Muscle layer of colon (tissue), 2 donors: ENCODE data around the gene PERM1.
"Not testable (repeated sequence)": the region's sequence is repeated elsewhere in the genome, so short reads cannot be mapped to it uniquely, and the experiment has no call there.

Experiments used
- H3K27ac ChIP-seq: one replicate; pipeline ENCODE4 v1.7.0; 2013; ENCODE audit warnings: low read depth, mild to moderate bottlenecking, low read length, moderate library complexity
- H3K27me3 ChIP-seq, 2 donors: one replicate each; pipeline ENCODE4 v1.7.0; 2013; ENCODE audit warnings: low read length in 2 of 2, mild to moderate bottlenecking in 2 of 2; ENCODE audit not compliant: insufficient read depth in 2 of 2, control insufficient read depth in 1 of 2
- H3K36me3 ChIP-seq: one replicate; pipeline ENCODE4 v1.7.0; 2013; ENCODE audit warnings: mild to moderate bottlenecking, low read length; ENCODE audit not compliant: insufficient read depth
- H3K4me1 ChIP-seq: one replicate; pipeline ENCODE4 v1.7.0; 2013; ENCODE audit warnings: mild to moderate bottlenecking, low read length; ENCODE audit not compliant: insufficient read depth
- H3K4me3 ChIP-seq, 2 donors: one replicate each; pipeline ENCODE4 v1.7.0; 2013; ENCODE audit warnings: low read length in 2 of 2, low read depth in 1 of 2, mild to moderate bottlenecking in 1 of 2, moderate library complexity in 1 of 2
- H3K9ac ChIP-seq: one replicate; pipeline ENCODE4 v1.7.0; 2013; ENCODE audit warnings: low read length
- H3K9me3 ChIP-seq: one replicate; pipeline ENCODE4 v1.7.0; 2013; ENCODE audit warnings: mild to moderate bottlenecking, low read length
- donor health status: abdominal sarcoma.
- donor health status: Adenocarcinoma of cecum.

Gene PERM1, protein sequence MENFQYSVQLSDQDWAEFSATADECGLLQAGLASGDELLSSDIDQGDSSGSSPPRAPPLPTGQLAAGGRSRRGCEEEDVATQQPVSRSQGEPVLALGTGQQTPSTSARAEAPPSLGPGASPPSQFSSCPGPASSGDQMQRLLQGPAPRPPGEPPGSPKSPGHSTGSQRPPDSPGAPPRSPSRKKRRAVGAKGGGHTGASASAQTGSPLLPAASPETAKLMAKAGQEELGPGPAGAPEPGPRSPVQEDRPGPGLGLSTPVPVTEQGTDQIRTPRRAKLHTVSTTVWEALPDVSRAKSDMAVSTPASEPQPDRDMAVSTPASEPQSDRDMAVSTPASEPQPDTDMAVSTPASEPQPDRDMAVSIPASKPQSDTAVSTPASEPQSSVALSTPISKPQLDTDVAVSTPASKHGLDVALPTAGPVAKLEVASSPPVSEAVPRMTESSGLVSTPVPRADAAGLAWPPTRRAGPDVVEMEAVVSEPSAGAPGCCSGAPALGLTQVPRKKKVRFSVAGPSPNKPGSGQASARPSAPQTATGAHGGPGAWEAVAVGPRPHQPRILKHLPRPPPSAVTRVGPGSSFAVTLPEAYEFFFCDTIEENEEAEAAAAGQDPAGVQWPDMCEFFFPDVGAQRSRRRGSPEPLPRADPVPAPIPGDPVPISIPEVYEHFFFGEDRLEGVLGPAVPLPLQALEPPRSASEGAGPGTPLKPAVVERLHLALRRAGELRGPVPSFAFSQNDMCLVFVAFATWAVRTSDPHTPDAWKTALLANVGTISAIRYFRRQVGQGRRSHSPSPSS

DNA sequence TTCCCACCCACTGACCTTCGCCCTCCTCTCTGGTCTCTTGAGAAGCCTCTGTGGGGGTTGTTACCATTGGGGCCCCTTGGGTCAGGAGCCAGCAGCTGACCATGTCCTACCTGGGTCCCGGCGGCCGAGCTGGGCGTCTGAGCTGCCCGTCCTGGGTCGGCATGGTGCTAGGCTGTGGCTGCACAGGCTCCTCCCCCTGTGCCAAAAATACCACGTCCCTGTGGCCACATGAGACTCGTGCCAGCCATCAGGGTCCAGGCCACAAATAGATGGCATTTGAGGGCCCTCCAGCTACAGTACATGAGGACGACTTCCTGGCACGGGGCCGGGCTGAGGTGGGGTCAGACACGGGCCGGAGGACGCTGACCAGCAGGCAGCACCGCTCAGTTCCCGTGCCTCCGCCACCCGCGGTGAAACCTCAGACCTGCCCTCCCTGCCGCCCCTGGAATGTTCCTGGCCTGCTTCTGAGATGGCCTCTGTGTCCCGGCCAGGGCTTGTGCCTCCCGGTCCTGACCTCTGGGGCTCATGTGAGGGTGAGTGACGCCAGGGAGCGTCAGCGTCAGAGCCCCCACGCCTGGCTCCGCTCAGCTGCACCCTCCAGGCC lies at the start of gene PERM1:
PERM1 (minus strand) TSS at position 139 of the 604 bp plus-strand sequence. CDS start 1,064 bp downstream, outside the sequence.
- H3K4me3 ChIP-seq, result no peak within 1 kb of the TSS
- peaks cover 0 to 17% of the 10 kb centered on the region in 2 donors for H3K27me3 ChIP-seq
- H3K36me3 ChIP-seq, result no peaks in the 10 kb centered on the region
- H3K9ac ChIP-seq, result no peak within 1 kb of the TSS
- H3K4me1 ChIP-seq, result no peaks in the 10 kb centered on the region
- no peaks in the 10 kb centered on the region for H3K9me3 ChIP-seq
- H3K27ac ChIP-seq, result no peak within 1 kb of the TSS

DNA sequence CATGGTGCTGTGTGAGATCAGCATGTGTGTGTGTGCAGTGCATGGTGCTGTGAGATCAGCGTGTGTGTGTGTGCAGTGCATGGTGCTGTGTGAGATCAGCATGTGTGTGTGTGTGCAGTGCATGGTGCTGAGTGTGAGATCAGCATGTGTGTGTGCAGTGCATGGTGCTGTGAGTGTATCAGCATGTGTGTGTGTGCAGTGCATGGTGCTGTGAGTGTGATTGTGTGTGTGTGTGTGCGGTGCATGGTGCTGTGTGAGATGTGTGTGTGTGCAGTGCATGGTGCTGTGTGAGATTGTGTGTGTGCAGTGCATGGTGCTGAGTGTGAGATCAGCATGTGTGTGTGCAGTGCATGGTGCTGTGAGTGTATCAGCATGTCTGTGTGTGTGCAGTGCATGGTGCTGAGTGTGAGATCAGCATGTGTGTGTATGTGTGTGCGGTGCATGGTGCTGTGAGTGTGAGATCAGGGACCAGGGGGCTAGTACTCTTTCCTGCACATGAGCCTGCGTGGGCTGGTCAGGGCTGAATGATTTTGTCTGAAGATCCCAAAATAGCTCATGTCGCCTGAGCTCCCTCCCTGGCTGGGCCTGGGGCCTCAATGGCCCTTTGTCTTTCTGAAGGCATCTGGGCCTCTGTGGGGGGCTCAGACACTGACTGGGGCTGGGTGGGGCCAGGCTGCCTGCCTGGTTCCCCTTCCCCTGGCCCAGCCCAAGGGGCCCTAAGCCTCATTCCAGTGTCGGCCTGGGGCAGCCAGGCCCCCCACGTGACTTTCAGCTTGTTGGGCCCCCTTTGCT lies 49.2 kb upstream of the PERM1 start:
- not testable (repeated sequence) for H3K4me3 ChIP-seq, H3K36me3 ChIP-seq, H3K9me3 ChIP-seq, H3K4me1 ChIP-seq, H3K9ac ChIP-seq, H3K27ac ChIP-seq
- peaks cover 0 to 28% of the 10 kb centered on the region in 2 donors for H3K27me3 ChIP-seq

DNA sequence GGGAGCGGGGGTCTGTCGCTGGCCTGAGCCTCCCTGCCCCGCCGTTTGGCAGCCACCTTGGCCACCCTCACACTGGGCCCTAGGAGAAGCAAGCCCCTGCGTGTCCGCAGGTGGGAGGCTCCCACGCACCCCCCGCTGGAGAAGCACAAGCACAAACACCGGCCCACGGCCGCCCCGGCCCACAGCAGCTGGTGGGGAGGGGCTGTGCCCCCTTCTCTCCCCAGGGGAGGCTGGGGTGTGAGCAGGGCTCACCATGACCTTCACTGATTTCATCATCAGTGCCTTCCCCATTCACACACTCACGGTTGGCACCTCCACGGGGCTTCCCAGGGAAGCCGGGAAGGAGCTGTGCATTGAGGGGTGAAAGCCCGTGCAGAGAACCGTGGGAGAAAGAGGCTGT lies 45.9 kb upstream of the PERM1 start:
- Histone ChIP-seq H3K27me3 (peaks cover 0 to 12% of the 10 kb centered on the region in 2 donors), H3K27ac (no peak overlapping the region), H3K4me1 (no peaks in the 10 kb centered on the region), H3K36me3 (no peaks in the 10 kb centered on the region), H3K4me3 (no peak overlapping the region), H3K9me3 (no peaks in the 10 kb centered on the region), H3K9ac (no peak overlapping the region)

DNA sequence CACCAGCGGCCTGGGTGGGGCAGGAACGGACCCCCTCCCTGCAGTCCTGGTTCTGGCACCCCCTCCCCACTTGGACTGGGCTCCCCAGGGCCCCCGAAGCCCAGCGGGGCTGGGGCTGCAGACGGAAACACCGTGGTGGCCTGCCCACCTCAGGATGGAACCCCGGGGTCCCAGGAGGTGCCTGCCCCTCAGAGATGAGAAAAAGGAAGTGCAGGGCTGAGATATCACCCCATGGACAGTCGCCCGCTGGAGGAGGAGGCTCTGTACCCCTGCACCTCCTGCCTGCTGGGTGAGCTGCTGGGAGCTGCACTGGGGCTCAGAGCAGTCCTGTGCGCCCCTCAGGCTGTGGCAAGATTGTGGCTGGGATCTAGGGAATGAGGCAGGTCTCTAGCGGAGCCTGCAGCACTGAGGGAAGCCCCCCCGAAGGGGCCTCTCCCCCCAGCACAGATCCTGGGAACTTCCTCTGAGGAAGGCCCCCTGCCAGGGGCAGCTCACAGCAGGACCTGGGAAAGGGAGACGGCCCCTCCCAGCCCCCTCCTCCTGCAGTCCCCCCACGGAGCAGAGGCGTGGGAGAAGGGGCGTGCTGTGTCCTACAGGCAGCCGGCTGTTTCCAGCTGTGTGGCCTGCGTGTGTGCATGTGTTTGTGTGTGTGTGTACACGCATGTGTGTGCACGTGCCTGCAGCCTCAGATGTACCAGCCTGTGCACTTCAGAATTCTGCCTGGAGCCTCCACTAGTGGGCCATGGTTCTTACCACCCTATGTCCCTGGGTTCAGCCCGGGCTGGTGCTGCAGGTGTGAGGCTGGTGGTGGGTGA lies 44.9 kb upstream of the PERM1 start:
- no peak overlapping the region for H3K9ac ChIP-seq
- no peaks in the 10 kb centered on the region for H3K9me3 ChIP-seq
- no peak overlapping the region for H3K4me3 ChIP-seq
- H3K36me3 ChIP-seq, result no peaks in the 10 kb centered on the region
- no peak overlapping the region for H3K27ac ChIP-seq
- peaks cover 0 to 4% of the 10 kb centered on the region in 2 donors for H3K27me3 ChIP-seq
- H3K4me1 ChIP-seq, result no peaks in the 10 kb centered on the region

DNA sequence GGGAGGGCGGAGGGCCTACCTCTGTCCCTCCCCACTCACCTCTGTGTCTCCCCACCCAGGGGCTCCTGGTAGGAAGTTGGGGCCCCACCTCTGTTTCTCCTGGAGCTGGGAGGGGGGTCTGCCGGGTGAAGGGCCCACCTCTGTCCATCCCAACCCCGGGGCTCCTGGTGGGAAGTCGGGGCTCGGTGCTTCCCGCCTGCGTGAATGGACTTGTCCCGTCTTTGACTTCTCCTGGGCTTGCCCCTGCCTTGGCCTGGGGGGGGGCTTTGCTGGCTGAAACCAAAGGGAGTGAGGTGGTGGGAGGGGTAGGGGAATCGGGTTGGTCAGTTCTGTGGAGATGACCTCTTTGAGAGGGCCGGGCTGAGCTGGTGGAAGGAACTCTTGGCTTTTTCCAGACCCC lies 43.8 kb upstream of the PERM1 start:
- Histone ChIP-seq H3K36me3 (no peaks in the 10 kb centered on the region), H3K4me1 (peaks cover 7% of the 10 kb centered on the region)

DNA sequence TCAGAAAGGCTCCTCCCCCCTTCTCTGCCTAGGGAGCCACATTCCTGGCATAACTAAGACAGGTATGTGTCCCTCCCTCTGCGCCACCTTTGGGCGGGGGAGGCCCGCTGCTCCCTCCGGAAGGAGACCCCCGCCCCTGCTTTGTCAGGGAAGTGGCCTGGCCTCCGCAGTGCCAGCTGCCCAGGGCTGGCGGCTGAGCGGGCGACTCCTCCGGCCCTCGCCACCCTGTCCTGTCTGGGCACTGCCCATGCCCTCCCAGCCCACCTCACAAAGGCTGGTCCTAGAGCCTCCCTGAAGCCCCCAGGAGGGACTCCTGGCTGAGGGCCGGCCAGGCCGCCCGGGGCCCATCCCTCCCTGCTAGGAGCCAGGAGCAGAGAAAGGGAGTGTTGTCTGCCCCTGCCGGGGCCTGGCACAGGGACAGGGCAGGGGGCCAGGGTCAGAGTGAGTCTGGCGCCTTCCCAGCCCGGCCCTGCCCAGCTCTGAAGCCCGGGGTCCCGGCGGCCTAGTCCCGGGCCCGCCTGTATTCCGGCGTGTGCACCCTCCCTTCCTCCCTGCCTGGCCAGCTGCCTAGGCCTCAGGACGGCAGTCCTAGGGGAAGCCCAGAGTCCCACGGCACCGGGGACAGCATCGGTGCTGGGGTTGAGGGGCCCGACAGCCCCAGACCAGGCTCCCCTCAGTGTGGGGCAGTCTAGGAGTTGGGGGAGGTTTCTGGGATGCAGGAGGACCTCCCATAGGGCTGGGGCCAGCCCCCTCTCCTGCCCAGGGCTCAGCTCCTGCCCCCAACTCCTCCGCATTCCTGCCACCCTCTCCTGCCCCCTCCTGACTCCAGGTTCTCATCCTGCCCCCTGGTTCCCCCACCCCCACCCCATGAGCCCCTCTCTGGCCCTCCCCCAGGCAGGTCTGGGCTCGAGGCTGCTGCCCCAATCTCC lies 43.1 kb upstream of the PERM1 start:
- H3K9ac ChIP-seq, result no peak overlapping the region
- no peak overlapping the region for H3K4me3 ChIP-seq
- no peak overlapping the region for H3K27ac ChIP-seq

More for the DNA sequence above, 43.8 kb upstream of the PERM1 start:
- no peak overlapping the region for H3K4me3 ChIP-seq
- no peak overlapping the region for H3K27ac ChIP-seq
- peaks cover 0 to 11% of the 10 kb centered on the region in 2 donors for H3K27me3 ChIP-seq
- H3K9me3 ChIP-seq, result no peaks in the 10 kb centered on the region
- no peak overlapping the region for H3K9ac ChIP-seq

DNA sequence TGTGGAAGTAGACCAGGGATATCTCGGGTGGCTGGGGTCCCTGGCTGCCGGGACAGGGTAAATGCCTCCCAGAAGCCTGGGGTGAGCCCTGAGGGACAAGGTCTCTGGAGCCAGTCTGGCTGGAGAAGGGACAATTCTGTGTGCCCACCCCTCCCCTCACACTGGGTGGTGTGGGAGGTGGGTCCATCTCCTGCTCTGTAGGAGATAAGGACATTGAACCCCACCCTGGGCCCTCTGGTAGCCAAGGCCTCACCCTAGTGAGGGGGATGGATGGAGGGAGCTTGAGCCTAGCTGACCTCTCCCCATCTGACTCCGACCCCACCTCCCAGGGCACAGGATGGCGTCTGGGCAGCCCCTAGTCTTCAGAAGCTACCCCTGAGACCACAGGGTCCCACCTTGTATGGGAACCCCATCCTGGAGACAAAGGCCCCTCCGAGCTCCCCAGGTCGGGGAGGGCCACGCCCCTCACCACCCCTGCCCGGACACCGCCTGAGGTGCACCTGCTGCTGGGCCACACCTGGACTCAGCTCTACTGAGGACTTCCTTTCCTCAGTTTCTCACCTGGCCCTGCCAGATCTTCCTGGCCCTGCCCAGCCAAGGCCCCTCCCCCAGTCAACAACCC lies 42.4 kb upstream of the PERM1 start:
- no peaks in the 10 kb centered on the region for H3K36me3 ChIP-seq
- H3K27me3 ChIP-seq, result peaks cover 0 to 12% of the 10 kb centered on the region in 2 donors
- peaks cover 7% of the 10 kb centered on the region for H3K4me1 ChIP-seq
- H3K27ac ChIP-seq, result no peak overlapping the region
- no peaks in the 10 kb centered on the region for H3K9me3 ChIP-seq
- no peak overlapping the region for H3K9ac ChIP-seq
- no peak overlapping the region for H3K4me3 ChIP-seq

More for the DNA sequence above, 43.1 kb upstream of the PERM1 start:
- Histone ChIP-seq H3K9me3 (no peaks in the 10 kb centered on the region), H3K27me3 (peaks cover 0 to 12% of the 10 kb centered on the region in 2 donors), H3K4me1 (peaks cover 7% of the 10 kb centered on the region), H3K36me3 (no peaks in the 10 kb centered on the region)

DNA sequence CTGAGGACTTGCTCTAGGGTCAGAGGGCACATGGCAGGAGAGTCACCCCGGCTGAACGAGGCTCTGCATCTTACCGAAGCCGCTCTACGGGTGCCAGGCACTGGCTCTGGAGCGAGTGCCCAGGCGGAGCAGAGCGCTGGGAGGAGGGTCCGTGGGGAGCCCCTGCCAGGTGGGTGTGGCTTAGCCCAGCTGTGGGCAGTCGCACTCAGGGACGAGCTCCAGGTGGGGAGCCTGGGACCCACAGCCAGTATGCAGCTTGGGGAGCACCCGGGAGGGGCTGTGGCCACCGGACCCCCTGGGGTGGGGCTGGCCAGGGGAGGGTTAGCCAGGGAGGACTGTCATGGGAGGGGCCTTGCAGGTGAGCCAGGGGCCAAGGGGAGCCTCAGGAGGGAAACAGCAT lies 41.8 kb upstream of the PERM1 start:
- Histone ChIP-seq H3K4me1 (peaks cover 7% of the 10 kb centered on the region), H3K4me3 (no peak overlapping the region), H3K9me3 (no peaks in the 10 kb centered on the region), H3K36me3 (no peaks in the 10 kb centered on the region), H3K27me3 (peaks cover 0 to 12% of the 10 kb centered on the region in 2 donors), H3K9ac (no peak overlapping the region), H3K27ac (no peak overlapping the region)

DNA sequence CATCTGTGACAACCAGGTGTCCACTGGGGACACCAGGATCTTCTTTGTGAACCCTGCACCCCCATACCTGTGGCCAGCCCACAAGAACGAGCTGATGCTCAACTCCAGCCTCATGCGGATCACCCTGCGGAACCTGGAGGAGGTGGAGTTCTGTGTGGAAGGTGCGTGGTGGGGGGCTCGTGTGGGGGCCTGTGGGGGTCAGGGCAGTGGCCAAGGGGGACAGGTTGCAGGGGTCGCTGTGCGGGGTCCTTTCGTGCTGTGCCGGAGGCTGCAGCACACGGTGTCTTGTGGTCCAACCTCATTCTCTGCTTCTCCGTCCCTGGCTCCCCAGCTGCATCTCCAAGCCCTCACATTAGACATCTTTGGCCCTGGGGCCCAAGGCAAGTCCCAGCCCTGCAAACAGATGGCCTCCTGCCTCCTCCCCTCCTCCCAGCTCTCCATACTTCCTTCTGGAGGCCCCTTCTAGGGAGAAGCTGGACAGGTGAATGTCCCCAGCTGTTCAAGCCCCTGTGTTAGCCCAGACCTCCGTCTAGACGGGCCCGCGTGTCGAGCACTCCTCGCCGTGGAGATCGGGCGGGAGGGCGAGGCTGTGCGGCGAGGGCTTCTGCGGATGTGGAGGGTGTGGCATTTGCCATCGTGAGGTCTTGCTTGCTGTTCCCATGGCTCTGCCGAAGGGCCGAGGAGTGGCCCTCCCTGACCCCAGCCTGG lies 40.6 kb upstream of the PERM1 start:
- Histone ChIP-seq H3K9me3 (no peaks in the 10 kb centered on the region), H3K36me3 (no peaks in the 10 kb centered on the region), H3K4me3 (no peak overlapping the region), H3K27me3 (peaks cover 0 to 12% of the 10 kb centered on the region in 2 donors), H3K4me1 (peaks cover 7% of the 10 kb centered on the region), H3K9ac (no peak overlapping the region), H3K27ac (no peak overlapping the region)
